Stomach smooth muscle (tissue), 2 donors: ENCODE measurements around the gene CISH.

ENCODE experiments used
- H3K27ac ChIP-seq: one replicate; pipeline ENCODE4 v1.7.0; 2013; ENCODE audit warnings: mild to moderate bottlenecking, low read length, inconsistent platforms
- H3K27me3 ChIP-seq, 2 donors: one replicate each; pipeline ENCODE4 v1.7.0; 2013; ENCODE audit warnings: low read length in 2 of 2; ENCODE audit not compliant: insufficient read depth in 2 of 2, control insufficient read depth in 1 of 2
- H3K36me3 ChIP-seq, 2 donors: one replicate each; pipeline ENCODE4 v1.7.0; 2013; ENCODE audit warnings: low read length in 2 of 2; ENCODE audit not compliant: control insufficient read depth in 2 of 2, insufficient read depth in 2 of 2
- H3K4me1 ChIP-seq: one replicate; pipeline ENCODE4 v1.7.0; 2013; ENCODE audit warnings: low read length; ENCODE audit not compliant: control insufficient read depth, insufficient read depth
- H3K4me3 ChIP-seq, 2 donors: one replicate each; pipeline ENCODE4 v1.7.0; 2013; ENCODE audit warnings: low read length in 2 of 2
- H3K9ac ChIP-seq, 2 donors: one replicate each; pipeline ENCODE4 v1.7.0; 2013; ENCODE audit warnings: low read length in 2 of 2, mild to moderate bottlenecking in 1 of 2
- H3K9me3 ChIP-seq, 2 donors: one replicate each; pipeline ENCODE4 v1.7.0; 2013; ENCODE audit warnings: low read length in 2 of 2; ENCODE audit not compliant: control insufficient read depth in 2 of 2
- donor health status: healthy.
- donor health status: Pancreatic carcinoma.

Gene CISH

DNA sequence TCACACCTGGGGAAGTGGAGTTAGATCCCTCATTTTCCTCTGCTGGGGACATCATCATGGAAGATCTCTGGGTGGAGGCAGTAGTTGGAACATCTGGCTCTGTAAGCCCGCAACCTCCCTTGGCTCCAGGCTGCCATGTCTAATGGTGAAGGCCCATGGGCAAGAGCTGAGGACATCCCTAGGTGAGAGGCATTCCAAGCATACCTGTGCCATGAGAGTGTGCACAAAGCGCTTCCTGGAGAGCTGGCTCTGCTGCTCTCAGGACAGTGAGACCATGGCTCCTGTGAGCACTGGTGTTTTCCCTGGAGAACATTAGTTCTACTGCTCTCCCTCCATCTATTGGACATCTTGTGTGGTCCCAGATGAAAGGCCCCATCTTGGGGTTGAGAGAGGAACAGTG is 13.1 kb upstream of the CISH start:
- Histone ChIP-seq H3K4me3 (no peak overlapping the region), H3K9ac (no peak overlapping the region), H3K27ac (no peak overlapping the region), H3K4me1 (peaks cover 11% of the 10 kb centered on the region), H3K9me3 (no peaks in the 10 kb centered on the region), H3K27me3 (no peaks in the 10 kb centered on the region), H3K36me3 (peaks cover 0 to 4% of the 10 kb centered on the region in 2 donors)

DNA sequence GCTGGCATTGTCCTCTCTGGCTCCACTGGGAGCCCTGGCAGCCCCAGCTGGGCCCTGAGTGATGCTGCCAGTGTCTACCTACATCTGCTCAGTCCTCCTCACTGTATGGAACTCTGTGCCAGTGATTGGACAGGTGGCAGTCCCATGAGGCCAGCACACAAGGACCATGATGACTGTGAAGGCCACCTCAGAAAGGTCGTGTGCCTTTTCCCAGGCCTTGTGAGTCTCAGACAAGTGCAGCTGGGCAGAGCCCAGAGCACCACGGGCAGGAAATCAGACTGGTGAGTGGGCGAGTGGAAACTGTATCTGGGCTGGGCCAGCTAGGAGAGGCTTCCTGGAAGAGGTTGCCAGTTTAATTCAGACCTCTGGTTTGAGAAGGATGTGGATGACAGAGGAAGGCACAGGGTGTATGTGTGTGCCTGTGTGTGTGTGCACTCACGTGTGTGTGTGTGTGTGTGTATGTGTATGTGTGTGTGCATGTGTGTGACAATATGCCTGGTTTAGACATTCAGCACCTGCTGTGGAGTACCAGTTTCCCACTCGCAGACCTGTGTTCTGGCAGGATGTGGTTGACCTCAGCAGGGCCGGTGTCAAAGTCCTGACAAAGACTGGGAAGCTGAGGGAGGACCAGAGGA is 12.4 kb upstream of the CISH start:
- no peaks in the 10 kb centered on the region for H3K27me3 ChIP-seq
- H3K27ac ChIP-seq = no peak overlapping the region
- no peak overlapping the region for H3K4me3 ChIP-seq
- H3K36me3 ChIP-seq = peaks cover 0 to 4% of the 10 kb centered on the region in 2 donors
- H3K9ac ChIP-seq = no peak overlapping the region
- peaks cover 17% of the 10 kb centered on the region for H3K4me1 ChIP-seq
- H3K9me3 ChIP-seq = no peaks in the 10 kb centered on the region

DNA sequence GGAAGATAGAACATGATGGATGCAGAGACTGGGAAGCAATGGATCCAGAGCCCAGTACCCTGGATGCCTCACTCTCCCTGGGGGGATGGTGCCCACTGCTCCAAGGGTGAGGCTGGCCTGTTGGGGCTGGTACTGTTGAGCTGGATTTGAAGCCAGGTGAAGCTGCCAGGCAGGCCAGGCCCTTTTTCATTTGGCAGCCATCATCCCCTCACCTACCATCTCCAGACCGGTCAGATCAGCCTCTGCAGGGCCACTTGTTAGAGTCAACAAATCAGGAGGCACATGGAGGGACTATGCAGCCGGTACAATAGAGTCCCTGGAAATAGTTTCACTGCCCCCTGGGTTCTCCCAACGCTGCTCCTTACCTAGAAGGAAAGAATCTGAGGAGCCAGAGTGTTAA is 11.3 kb upstream of the CISH start:
- Histone ChIP-seq H3K9ac (no peak overlapping the region), H3K27ac (no peak overlapping the region), H3K4me1 (peaks cover 20% of the 10 kb centered on the region), H3K27me3 (no peaks in the 10 kb centered on the region), H3K9me3 (no peaks in the 10 kb centered on the region), H3K36me3 (peaks cover 0 to 4% of the 10 kb centered on the region in 2 donors), H3K4me3 (no peak overlapping the region)

DNA sequence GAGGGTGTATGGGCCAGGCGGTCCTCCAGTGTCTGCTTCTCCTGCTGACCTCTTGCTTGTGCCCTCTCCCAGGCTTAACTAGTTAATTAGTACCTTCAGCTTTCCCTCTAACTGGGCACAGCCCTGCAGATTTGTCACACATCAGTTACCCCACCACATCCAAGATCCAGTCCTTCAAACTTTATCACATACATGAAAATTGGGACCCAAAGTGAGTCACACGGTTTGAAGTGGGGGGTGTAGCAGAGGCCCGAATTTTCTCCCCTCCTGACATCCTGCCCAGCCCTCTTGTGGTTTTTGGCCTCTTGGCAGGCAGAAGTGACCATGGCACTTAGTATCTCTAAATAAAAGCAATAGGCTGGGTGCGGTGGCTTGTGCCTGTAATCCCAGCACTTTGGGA is 9.2 kb upstream of the CISH start:
- Histone ChIP-seq H3K4me1 (peaks cover 36% of the 10 kb centered on the region), H3K36me3 (no peaks in the 10 kb centered on the region), H3K9me3 (no peaks in the 10 kb centered on the region), H3K27ac (no peak overlapping the region), H3K4me3 (no peak overlapping the region), H3K27me3 (no peaks in the 10 kb centered on the region), H3K9ac (no peak overlapping the region)

DNA sequence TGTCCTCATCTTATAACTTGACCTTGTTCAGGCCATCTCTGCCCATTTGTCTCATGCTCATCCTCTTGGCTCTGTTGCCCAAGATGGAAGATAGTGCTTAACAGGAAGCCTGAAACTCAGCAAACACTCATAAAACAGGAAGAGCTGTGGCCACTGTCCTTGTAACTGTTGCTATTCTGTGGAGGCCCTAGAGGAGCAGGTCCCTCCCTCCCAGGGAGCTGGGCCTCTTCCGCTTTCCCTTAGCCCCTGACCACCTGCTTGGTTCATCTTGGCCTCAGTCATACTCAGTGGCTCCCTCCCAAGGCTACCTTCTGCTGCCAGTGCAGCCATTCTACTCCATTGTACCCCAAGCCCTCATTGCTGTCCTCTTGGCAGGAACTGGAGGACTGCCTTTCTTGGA is 8.8 kb upstream of the CISH start:
- peaks cover 38% of the 10 kb centered on the region for H3K4me1 ChIP-seq
- H3K4me3 ChIP-seq = no peak overlapping the region
- no peaks in the 10 kb centered on the region for H3K36me3 ChIP-seq
- no peak overlapping the region for H3K27ac ChIP-seq
- no peaks in the 10 kb centered on the region for H3K9me3 ChIP-seq
- no peaks in the 10 kb centered on the region for H3K27me3 ChIP-seq
- H3K9ac ChIP-seq = no peak overlapping the region

DNA sequence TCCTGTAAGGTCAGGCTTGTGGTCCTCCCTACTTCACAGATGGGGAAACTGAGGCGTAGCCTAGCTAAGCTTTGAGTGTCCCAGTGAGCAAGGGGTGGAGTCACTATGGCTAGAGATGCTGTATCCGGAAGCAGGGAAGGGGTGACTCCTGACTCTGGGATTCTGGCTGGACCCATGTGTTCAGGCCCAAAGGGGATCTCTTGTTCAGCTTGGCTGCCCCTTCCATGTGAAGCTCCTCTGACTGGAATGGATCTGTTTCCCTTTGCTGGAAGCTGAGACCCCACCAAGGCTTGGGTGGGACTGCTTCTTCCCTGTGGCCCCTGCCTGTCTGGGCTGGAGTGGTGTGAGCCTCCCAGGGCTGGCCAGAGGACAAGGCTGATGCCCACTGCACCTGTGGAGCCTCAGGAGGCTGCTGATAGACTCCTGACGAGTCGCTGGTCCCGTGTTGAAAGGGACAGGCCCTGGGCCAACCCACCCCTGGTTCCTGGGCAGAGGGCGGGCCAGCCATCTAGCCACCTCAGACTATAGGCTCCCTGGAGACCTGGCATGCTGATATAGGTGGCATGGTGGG is 6.4 kb upstream of the CISH start:
- Histone ChIP-seq H3K4me1 (peaks cover 36% of the 10 kb centered on the region), H3K4me3 (peak overlapping the region; percentile 89 to 95), H3K9me3 (no peaks in the 10 kb centered on the region), H3K27me3 (no peaks in the 10 kb centered on the region), H3K27ac (peak overlapping the region; percentile 24), H3K9ac (peak overlapping the region; percentile 80 to 85), H3K36me3 (no peaks in the 10 kb centered on the region)

DNA sequence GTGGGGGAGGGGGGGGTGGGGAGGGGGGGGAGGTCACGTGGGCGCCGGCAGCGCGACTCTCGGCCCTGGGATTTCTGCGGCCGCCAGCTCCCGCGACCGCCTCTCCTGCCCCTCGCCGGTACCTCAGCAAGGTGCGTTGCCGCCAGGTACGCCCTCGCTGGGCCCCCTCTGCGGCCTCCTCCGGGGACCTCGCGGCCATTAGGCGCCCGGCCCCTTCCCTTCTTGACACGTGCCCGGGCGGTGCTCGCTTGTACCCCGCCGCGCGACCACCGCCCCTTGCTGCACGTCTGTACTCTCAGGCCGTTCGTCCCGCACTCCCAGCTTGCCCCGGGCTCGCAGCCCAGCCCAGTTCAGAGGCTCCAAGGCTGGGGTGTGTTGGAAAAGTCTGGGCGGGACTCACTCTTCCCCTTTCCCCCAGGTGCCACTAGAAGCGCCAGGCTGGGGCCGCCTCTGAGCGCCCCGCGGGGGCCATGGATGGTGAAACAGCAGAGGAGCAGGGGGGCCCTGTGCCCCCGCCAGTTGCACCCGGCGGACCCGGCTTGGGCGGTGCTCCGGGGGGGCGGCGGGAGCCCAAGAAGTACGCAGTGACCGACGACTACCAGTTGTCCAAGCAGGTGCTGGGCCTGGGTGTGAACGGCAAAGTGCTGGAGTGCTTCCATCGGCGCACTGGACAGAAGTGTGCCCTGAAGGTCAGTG is 5.7 kb upstream of the CISH start, which contains the start of gene MAPKAPK3:
Gene MAPKAPK3 (plus strand): TSS at position 56 of the 696 bp plus-strand sequence. CDS start 415 bp downstream, at position 471.
- no peaks in the 10 kb centered on the region for H3K9me3 ChIP-seq
- peak within 1 kb of the TSS; percentile 80 to 85 for H3K9ac ChIP-seq
- H3K4me3 ChIP-seq = peak within 1 kb of the TSS; percentile 89 to 95
- H3K4me1 ChIP-seq = peaks cover 42% of the 10 kb centered on the region
- no peaks in the 10 kb centered on the region for H3K27me3 ChIP-seq
- H3K36me3 ChIP-seq = no peaks in the 10 kb centered on the region
- H3K27ac ChIP-seq = peak within 1 kb of the TSS; percentile 64

DNA sequence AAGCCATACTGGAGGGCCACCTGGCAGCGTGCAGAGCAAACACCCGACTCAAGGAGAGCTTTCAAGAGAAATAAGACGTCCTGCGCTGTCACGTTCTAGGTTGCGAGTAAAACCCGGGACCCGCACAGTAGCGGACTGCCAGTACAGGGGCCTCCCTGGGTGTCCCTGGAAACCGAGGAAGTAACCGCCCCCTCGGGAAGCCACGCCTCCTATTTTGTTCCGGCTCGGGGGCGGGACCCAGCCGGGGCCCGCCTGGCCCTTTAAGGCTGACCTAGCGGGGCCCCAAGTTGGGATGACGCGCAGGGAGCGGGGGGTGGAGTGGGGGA is 5.2 kb upstream of the CISH start:
- H3K4me1 ChIP-seq = peaks cover 46% of the 10 kb centered on the region
- peak overlapping the region; percentile 64 for H3K27ac ChIP-seq
- H3K36me3 ChIP-seq = no peaks in the 10 kb centered on the region
- H3K9ac ChIP-seq = peak overlapping the region; percentile 62 to 64
- H3K9me3 ChIP-seq = no peaks in the 10 kb centered on the region
- H3K4me3 ChIP-seq = peak overlapping the region; percentile 89 to 92
- no peaks in the 10 kb centered on the region for H3K27me3 ChIP-seq

DNA sequence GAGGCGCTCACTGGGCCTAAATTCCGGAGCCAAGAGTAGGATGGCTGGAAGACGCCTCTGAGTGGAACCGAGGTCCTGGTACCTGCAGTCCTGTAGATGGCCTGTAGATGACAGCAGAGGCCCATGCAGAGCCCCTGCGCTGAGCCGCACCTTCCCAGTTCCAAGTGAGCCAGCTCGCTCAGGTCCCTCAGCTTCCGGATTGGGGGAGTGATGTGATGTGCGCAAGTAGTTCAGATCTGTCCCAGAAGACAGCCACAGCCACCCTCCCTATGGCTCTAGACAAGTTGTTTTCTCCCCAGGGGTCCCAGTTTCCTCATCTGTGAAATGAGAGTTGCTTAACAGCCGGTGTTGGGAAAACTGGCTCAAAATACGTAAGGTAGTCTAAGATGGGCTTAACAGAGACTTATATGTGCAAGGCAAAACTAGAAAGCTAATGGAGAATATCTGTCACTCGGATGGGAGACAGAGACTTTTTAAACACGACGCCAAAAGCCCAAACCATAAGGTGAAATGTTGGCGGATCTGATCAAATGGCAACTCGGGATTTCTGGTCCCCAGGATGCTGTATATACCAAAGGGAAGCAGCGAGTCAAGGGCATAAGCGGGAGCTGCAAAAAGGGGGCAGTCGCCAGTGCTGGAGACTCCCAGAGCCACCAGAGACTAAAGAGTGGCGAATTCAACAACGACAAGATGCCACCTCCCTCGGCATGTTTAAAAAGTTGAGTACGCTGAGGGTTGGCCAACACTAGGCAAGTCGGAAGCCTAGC is 4.6 kb upstream of the CISH start:
- Histone ChIP-seq H3K9me3 (no peaks in the 10 kb centered on the region), H3K4me1 (peaks cover 50% of the 10 kb centered on the region), H3K9ac (peak overlapping the region; percentile 62 to 64), H3K36me3 (no peaks in the 10 kb centered on the region), H3K27ac (peak overlapping the region; percentile 64), H3K4me3 (peak overlapping the region; percentile 89 to 92), H3K27me3 (no peaks in the 10 kb centered on the region)

DNA sequence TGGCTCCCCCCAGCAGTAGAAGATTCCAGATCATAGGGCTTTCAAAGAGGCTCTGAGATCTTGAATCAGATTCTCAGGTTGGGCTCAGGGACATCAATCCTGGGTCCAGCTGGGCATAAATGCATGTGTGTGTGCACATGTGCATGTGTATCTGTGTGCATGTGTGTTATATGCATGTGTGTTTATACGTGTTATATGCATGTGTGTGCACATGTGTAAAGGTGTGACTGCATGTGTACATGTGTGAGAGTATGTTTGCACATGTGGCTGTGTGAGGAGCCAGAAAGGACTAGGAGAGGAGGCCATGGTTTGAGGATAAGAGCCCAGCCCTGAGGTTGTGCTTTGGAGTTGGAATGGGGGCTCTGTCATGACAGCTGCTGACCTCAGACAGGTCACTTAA is 3.6 kb upstream of the CISH start:
- no peak overlapping the region for H3K9ac ChIP-seq
- H3K4me1 ChIP-seq = peaks cover 60% of the 10 kb centered on the region
- H3K27me3 ChIP-seq = no peaks in the 10 kb centered on the region
- H3K27ac ChIP-seq = no peak overlapping the region
- H3K4me3 ChIP-seq = no peak overlapping the region
- no peaks in the 10 kb centered on the region for H3K36me3 ChIP-seq
- H3K9me3 ChIP-seq = no peaks in the 10 kb centered on the region
